Fibroblast of skin of back (primary cell): ENCODE measurements around the gene CLK4.

Source experiments
- DNase-seq: peaks from one replicate; pipeline ENCODE4 v3.0.0-alpha.2; 2013

The CLK4 gene

DNA sequence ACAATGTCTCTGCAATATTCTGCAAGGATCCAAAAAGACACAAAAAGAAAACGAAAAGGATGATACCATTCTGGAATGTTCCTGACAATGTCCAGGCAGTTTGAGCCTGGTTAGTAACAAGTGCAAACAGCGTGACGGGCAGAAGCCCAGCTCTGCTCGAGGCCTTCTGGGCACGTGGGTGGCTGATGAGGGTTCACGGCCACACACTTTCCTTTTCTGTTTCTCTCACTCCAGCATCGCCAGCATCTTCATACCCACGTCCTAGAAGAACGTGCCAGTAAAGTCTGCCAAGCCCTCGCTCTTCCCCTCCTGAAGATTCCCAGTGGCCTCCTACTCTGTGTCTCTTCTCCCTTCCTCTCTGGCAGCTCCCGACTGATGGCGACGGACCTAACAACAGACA lies 73.3 kb downstream of the CLK4 start:
- DNase-seq, result no peak
